GM19467 (cell line): ENCODE results near the gene CRYGS.
"Not testable (repeated sequence)": the region's sequence is repeated elsewhere in the genome, so short reads cannot be mapped to it uniquely, and the experiment has no call there.

Experiments used
- ATAC-seq: cut with Tn5 transposase; IDR thresholded peaks from one replicate; pipeline ENCODE4 v1.9.1; 2021; ENCODE audit warnings: mild to moderate bottlenecking, moderate library complexity; ENCODE audit not compliant: unreplicated experiment

CRYGS gene

GRCh38 chr3:186564586-186564985, 20.4 kb upstream of the CRYGS start:
- no peak for ATAC-seq

DNA sequence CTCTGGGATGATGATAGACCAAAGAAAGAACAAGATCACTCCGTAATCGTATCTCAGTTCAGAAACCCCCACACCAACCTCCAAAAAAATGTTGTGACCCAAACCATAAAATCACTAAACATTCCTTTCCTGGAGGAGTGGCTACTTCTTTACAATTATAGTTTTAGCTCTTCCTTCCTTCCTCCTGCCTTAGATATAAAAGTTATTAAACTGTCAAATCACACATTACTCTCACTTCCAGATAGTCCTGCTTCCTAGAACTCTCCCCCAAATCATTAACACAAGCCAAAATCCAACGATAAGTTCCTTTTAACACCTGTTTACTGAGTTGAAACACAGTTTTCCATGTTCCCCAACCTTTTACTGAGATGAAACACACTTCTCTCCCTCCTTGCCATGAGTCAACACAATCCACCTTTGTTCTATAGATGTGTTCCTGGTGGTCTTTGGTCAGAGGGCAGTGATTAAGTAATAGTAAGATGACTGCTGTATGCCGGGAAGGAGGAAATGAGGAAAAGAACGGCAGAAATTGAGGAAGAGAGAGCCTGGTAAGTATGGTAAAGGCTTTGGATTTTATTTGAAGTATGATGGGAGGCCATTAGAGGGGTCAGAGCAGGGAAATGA, 8.3 kb upstream of the CRYGS start:
- ATAC-seq = no peak

DNA sequence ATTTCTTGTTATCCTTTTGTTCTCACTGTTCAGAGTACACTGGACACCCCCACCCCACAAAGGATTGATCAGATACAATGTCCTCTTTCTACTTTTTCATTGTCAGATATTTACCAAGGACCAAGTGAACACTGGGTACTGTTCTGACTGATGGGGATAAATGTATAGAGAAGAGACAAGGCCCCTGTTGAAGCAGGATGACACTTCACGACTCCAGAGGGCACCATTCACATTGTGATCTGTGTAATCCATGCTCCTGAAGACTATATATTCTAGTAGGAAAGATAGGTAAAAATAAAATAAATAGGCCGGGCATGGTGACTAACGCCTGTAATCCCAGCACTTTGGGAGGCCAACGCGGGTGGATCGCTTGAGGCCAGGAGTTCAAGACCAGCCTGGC, 7.2 kb upstream of the CRYGS start:
- no peak for ATAC-seq

DNA sequence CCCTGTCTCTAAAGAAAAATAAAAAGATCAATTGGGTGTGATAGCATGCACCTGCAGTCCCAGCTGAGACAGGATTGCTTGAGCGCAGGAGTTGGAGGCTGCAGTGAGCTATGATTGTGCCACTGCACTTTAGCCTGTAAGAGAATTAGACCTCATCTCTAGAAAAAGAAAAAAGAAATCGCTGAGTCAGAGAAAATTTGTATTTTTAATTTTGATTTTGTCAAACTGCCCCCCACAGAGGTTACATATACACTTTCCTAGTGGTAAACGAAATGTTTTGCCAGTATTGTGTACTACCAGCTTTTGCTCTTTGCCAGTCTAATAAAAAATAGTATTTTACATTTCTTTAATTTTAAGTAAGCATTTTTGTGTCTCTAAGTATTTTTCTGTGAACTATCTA, 5.3 kb upstream of the CRYGS start:
- ATAC-seq = no peak

- ATAC-seq = no peak
Measured at GRCh38 chr3:186540835-186541226, 3.3 kb downstream of the CRYGS start.

GRCh38 chr3:186540221-186540834, 3.9 kb downstream of the CRYGS start:
- peak; percentile 55 for ATAC-seq

GRCh38 chr3:186538779-186539178, 5.4 kb downstream of the CRYGS start:
- ATAC-seq = no peak

DNA sequence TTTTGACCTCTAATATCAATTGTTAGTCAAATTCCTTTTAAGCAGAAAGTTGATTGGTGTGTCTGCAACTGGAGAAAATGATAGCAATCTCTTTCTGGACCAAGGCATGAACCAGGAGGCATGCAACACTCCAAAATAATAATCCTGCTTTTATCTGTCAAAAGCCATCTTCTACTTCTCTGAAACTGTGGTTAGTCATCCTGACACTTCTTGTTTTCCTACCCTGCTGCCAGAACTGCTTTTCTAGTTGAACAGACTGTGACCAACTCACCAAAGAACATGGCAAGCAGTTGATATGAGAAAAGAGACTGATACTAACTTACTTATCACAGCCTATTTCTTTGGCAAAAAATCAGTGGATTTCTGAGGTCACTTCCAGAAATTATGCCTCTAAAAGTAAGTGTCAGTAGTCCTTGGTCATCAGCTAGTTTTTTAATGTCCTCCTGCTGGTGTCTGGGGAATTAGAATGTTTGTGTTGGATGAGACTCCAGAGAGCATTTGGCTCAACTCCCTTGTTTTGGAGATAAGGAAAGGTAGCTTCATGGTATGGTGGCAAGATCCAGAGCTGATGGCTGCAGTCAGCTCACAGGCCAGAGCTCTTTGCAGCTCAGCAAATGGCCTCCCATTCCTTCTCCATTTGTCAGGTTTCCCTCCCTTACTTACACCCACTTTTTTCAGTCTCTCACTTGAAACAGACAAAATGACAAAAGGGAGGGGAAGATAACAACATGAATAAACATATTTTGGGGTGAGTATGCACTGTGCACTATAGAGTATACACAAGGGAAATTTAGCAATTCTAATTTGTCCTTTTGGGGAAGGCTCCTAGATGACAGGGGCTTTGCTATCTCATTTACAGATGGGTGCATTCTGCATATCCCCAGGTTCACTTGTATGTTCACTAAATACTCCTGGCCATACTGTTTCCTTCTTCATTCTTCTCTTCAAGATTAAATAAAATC, 7.0 kb downstream of the CRYGS start:
- ATAC-seq = no peak

DNA sequence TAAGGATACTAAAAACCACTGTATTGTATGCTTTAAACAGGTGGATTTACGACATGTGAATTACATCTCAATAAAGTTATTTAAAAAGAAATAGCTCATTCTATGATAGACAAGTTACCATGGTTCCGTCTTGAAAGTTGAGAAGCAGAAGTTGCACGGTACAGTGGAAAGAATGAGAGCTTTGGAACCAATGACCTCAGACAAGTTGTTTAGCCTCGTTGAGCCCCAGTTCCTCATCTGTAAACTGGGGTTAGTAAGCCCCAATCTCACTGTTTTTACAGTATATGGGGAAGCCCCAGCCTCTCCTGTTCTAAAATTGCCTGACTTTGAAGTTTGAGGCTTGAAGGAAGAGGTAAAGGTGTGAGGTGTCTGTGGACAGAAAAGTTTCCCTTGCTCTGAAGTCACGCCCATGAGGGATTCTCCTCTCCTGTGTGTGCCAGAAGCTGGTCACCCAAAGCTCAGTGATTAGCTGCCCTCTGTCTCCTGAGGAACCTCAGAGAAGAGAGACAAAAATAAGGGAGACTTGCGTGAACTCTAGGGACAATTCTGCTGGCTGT, 10.0 kb downstream of the CRYGS start:
- ATAC-seq = peak; percentile 77

DNA sequence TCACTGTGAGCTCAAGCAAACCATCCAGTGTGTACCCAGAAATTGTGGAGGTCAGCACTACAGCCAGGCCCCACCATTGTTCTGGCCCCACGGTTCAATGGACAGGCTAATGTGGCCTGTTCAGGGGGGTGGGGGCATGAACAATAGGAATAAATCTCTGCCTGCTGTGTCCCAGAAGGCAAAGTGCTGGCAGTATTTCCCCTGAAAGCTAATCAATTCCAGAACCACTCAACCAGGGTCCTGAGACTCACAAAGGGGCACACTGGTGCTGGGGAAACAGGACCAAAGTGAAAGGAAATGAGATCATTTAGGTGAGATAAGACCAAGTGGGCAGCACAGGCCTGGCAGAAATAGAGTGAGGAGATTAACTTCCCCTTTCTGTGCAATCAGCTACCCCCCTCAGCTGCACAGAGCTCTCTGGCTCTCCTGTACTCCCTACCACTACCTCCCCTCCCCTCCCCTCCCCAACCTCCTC, 11.5 kb downstream of the CRYGS start:
- peak; percentile 57 for ATAC-seq

GRCh38 chr3:186531694-186532093, 12.5 kb downstream of the CRYGS start:
- ATAC-seq = not testable (repeated sequence)

GRCh38 chr3:186530415-186530814, 13.8 kb downstream of the CRYGS start:
- no peak for ATAC-seq

DNA sequence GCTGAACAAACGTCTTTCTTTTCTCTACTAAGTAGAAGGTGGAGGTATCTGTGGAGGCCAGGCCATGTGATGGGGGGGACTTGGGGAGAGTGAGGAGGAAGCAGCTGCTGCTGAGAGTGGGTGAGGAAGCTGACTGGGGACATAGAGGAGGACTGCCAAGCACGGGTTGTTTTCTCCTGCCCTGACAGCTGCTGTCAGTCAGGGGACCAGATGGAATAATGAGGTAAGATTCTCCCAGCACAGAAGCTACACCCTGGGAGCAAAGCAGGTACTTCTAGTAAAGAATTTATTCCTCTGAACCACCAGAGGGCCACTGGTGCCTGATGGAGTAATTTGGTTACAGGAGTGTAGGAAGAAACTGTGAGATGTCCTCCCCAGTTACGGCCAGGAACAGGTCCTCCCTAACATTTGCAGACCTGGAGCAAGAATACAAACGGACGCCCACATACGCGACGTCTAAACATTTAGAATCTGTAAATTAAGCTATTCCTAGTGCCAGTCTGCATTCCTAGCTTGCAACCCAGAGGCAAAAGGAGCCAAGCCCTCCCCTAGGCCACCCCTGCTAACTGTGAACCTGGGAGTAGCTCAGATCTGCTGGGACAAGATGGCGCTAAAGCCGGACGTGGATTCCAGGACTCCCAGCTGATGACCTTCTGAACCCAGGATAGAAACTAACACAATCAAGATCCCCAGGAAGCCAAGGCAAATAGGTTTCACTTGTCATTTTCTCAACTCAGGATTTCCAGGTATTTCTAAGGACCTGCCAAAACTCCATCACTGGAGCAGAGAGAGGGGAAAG, 14.8 kb downstream of the CRYGS start:
- ATAC-seq = no peak

GRCh38 chr3:186526256-186526606, 17.9 kb downstream of the CRYGS start:
- peak; percentile 43 for ATAC-seq

DNA sequence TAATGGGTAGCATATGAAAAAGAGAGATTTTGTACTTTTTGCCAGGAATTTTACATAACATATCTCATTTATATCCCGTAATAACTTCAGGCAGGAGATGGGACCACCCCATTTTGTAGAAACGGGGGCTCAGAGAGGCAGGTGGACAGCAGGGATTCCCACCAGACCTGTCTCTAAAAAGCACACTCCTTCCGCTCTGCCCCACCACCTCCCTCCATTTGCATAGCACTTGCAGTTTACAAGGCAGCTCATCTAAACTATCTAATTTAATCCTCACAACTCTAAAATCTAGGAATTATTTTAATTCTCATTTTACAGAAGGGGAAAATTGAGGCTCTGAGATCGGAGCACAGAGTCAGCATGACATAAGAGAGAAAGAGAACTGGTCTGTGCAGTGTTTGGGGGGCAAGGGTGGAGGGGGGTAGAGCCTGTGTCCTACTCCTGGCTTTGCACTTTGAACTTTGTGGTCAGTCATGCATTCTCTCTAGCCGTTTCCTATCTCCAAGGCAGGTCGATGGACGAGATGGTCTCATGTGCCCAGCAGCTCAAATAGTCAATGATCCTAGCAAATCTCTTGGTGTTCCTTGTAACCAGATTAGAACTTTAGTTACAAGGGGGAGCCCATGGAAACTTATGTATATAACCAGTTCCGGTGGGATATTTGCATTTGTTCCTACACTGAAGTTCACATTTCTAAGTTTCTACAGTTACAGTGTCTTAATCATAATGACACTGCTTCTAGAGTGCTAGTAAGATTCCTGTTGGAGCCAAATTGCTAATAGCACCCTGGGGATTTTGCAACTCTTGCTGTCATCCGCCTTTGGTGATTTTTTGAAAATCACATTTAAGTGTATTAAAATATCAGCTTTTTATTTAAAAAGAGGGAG, 18.6 kb downstream of the CRYGS start:
- ATAC-seq = no peak

DNA sequence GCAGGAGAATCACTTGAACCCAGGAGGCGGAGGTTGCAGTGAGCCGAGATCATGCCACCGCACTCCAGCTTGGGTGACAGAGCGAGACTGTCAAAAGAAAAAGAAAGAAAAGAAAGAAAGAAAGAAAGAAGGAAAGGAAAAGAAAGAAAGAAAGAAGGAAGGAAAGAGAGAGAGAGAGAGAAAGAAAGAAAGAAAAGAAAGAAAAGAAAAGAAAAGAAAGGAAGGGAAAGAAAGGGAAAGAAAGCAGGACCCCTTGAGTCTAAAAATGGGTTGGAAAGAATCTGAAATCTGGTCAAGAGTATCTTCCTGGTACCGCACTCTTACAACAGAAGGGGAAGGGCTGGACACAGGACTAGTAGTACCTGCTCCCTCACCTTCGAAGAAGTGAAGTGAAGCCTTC, 19.6 kb downstream of the CRYGS start:
- ATAC-seq = no peak

- ATAC-seq = no peak
Measured at GRCh38 chr3:186523434-186523833, 20.7 kb downstream of the CRYGS start.

DNA sequence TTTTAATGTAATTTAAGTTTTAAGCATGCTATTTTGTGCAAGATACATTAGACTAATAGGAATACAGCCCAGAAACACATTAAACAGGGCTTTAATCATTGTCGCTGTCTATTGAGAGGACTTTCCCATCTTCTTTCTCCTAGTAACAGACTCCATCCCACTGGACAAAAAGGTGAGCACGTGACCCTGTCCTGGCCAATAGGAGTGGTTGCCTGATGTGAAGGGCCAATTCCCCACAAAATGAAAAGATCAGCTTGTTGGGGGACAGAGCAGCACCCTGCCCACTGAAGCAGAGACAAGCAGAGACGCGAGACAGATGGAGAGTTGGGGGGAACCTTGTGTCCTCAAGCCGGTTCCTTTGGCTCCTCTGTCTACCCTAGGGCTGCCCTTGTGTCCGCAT, 21.2 kb downstream of the CRYGS start:
- no peak for ATAC-seq

DNA sequence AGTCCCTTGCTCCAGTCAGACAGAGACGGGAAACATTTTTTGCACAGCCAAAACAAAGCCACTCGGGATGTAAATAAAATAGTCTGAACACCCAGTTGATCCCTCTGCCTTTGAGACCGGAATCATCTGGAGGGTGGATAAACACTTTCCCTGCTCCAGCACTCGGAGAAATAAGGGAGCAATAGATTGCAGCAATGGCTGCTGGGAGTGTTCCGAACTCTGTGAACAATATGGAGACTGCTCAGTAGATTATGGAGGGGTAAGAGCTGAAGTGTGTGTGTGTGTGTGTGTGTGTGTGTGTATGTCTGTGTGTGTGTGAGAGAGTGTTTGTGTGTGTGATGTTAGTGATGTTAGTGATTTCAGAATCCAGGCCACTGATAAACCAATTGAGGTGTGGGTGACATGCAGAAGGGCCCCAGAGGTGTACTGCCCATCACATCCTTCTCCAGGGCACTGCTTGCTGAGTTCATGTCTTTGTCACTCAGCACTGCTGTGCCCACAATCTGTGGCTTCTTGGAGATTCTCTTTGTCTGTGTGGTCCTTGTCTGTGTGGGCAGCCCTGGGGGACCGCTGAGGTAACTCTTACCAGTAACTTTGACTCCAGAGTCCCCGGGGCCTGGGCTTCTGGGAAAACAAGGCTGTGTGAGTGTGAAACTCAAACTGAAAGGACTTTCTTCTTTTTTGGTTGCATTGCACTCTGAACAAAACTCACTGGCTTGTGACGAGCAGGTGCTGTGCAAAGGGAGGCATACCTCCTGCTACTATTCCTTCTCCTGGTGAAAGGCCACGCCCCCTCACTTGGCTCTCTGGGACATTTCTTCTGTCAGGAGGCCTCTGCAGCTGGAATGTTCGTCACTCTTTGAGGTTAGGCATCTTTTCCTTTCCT, 23.0 kb downstream of the CRYGS start:
- ATAC-seq = peak; percentile 63
